Gastroesophageal sphincter (tissue), 4 donors: Measurements from ENCODE around the gene CFAP97. TPM values are rescaled to one million over a fixed set of nuclear protein-coding genes. Genes with fewer than 3 reads are reported as not detected.
A peak's percentile ranks its signal among the peaks of the same experiment; 100 is the strongest.

Experiments used
- ATAC-seq: fragments of 150-250 bp; one replicate; pipeline ENCODE4 v1.9.1; 2016; ENCODE audit warnings: mild to moderate bottlenecking, moderate library complexity
- H3K27ac ChIP-seq, 4 donors: fragments of 200-600 bp; sonication (generic) in 3 of 4; 1 replicate in 3 of 4; 2 replicates in 1 of 4; pipeline ENCODE4 v1.5.1; 2016 to 2019
- H3K27me3 ChIP-seq: fragments of 200-600 bp; sonication (generic); one replicate; pipeline ENCODE4 v1.5.1; 2019
- H3K36me3 ChIP-seq, 2 donors: fragments of 200-600 bp; sonication (generic); one replicate each; pipeline ENCODE4 v1.5.1; 2019; ENCODE audit warnings: control low read depth in 1 of 2
- H3K4me1 ChIP-seq, 3 donors: fragments of 200-600 bp; sonication (generic); 1 replicate in 2 of 3; 2 replicates in 1 of 3; pipeline ENCODE4 v1.5.1; 2016 to 2019; ENCODE audit warnings: control low read depth in 2 of 3
- H3K4me3 ChIP-seq, 2 donors: fragments of 200-600 bp; sonication (generic); one replicate each; pipeline ENCODE4 v1.5.1; 2019; ENCODE audit warnings: mild to moderate bottlenecking in 1 of 2, moderate library complexity in 1 of 2
- H3K9me3 ChIP-seq, 3 donors: fragments of 200-600 bp; sonication (generic); one replicate each; pipeline ENCODE4 v1.5.1; 2017 to 2019; ENCODE audit warnings: control low read depth in 2 of 3
- EP300 ChIP-seq: sonication (generic); formaldehyde crosslinking; IDR thresholded peaks from one replicate; pipeline ENCODE4 v1.6.1; 2017; ENCODE audit warnings: antibody characterized with exemption, mild to moderate bottlenecking
- POLR2A ChIP-seq, 2 donors: fragments of 450-650 bp; IDR thresholded peaks; one replicate each; pipeline ENCODE4 v1.6.1; 2017; ENCODE audit warnings: antibody characterized with exemption in 2 of 2, mild to moderate bottlenecking in 2 of 2, moderate library complexity in 1 of 2
- POLR2AphosphoS5 ChIP-seq: sonication (generic); formaldehyde crosslinking; IDR thresholded peaks from one replicate; pipeline ENCODE4 v1.6.1; 2017; ENCODE audit warnings: antibody characterized with exemption
- WGBS, 2 donors: methylation state at CpG; one replicate each; pipeline ENCODE4 v1.1.5; 2018; ENCODE audit warnings: low coverage in 1 of 2; 5-methylcytosine and 5-hydroxymethylcytosine counted together
- total RNA-seq, 4 donors: library from RNA; depleted of rRNA; stranded (reverse); fragments of >200 nt; gene quantifications; one replicate each; pipeline ENCODE4 v1.1.0, GENCODE V29; 2016
- TF ChIP-seq, protein P1 (sequence below), 4 experiments: fragments of 200-600 bp in 2 of 4; fragments of 450-650 bp in 2 of 4; sonication (generic) in 1 of 4; IDR thresholded peaks; one replicate each; pipeline ENCODE4 v1.5.1; 2017 to 2019; ENCODE audit warnings: antibody characterized with exemption in 4 of 4, mild to moderate bottlenecking in 2 of 4, moderate library complexity in 2 of 4

The CFAP97 gene
- total RNA-seq, 4 donors from 2014 or later = 36.5 to 47.9 (median 42.8) TPM

DNA sequence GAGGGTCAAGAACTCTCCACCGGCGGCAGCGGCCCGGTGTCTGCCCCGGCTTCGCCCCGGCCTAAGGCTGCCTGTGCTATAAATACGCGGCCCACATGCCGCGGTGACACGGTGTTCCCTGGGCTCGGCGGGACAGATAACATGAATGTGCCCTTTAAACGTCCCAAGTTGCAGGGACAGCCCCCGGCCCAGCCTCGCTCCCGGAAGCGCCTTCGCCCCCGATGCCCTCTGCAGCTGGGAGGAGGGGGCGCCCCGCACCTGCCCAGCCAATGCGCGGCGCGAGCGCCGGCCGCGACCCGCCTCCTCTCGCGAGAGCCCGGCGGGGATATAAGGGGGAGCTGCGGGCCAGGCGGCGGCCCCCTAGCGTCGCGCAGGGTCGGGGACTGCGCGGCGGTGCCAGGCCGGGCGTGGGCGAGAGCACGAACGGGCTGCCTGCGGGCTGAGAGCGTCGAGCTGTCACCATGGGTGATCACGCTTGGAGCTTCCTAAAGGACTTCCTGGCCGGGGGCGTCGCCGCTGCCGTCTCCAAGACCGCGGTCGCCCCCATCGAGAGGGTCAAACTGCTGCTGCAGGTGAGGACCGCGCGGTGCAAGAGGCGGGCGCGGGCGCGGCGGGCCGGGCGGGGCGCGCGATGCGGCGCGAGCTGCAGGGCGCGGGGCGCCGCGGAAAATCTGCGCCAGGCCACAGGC is 60.7 kb downstream of the CFAP97 start, which contains the start of gene SLC25A4:
SLC25A4 (plus strand) TSS at position 355 of the 689 bp plus-strand sequence; CDS start at position 462, 107 bp downstream.
- H3K9me3 ChIP-seq = no peaks in the 10 kb centered on the region
- WGBS, 2 donors = 0% methylated on average over 7 of the region's 87 CpGs; no CpG with 5 or more reads in 1 of the 2 donors
- H3K27me3 ChIP-seq = no peaks in the 10 kb centered on the region
- peak within 1 kb of the TSS; percentile 94 to 98 (median 96) for H3K27ac ChIP-seq
- peak within 1 kb of the TSS; percentile 59 to 69 for H3K4me3 ChIP-seq
- TF ChIP-seq POLR2AphosphoS5 = peak; percentile 96
- TF ChIP-seq, protein P1, sequence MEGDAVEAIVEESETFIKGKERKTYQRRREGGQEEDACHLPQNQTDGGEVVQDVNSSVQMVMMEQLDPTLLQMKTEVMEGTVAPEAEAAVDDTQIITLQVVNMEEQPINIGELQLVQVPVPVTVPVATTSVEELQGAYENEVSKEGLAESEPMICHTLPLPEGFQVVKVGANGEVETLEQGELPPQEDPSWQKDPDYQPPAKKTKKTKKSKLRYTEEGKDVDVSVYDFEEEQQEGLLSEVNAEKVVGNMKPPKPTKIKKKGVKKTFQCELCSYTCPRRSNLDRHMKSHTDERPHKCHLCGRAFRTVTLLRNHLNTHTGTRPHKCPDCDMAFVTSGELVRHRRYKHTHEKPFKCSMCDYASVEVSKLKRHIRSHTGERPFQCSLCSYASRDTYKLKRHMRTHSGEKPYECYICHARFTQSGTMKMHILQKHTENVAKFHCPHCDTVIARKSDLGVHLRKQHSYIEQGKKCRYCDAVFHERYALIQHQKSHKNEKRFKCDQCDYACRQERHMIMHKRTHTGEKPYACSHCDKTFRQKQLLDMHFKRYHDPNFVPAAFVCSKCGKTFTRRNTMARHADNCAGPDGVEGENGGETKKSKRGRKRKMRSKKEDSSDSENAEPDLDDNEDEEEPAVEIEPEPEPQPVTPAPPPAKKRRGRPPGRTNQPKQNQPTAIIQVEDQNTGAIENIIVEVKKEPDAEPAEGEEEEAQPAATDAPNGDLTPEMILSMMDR (IDR thresholded peaks at IDR 0.05) = peak; percentile 32 to 86 (median 74)
- peak; percentile 98 for TF ChIP-seq POLR2A (IDR thresholded peaks at IDR 0.05)
- TF ChIP-seq EP300 = no peak
- peaks cover 0 to 17% of the 10 kb centered on the region in 2 donors for H3K36me3 ChIP-seq
- H3K4me1 ChIP-seq = peaks cover 0 to 53% (median 15%) of the 10 kb centered on the region in 3 donors
- peak; percentile 95 for ATAC-seq

DNA sequence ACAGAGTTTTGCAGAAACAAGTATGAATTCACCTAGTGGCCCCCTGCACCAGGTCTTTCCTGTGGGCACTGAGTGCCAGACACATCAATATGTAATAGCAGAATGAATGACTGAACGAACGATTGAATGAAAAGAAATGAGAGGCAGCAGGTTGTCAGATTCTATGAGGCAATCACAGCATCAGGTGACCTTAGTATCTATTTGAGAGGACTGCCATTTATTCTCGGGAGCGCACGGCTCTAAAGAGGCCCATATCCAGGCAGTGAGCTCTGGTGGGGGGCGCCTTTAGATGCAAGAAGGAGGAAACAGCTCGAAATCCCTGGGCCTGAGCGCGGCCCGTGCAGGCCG is 61.3 kb downstream of the CFAP97 start:
- peaks cover 0 to 13% of the 10 kb centered on the region in 2 donors for H3K36me3 ChIP-seq
- peaks cover 0 to 51% (median 15%) of the 10 kb centered on the region in 3 donors for H3K4me1 ChIP-seq
- peak; percentile 23 for ATAC-seq
- H3K27me3 ChIP-seq = no peaks in the 10 kb centered on the region
- TF ChIP-seq, protein P1 (IDR thresholded peaks at IDR 0.05) = no peak
- no peak for TF ChIP-seq POLR2A (IDR thresholded peaks at IDR 0.05)
- no peak for TF ChIP-seq EP300
- no peak for TF ChIP-seq POLR2AphosphoS5
- WGBS, 2 donors = 4 to 7% methylated on average over 4 to 9 of the region's 11 CpGs
- no peaks in the 10 kb centered on the region for H3K9me3 ChIP-seq
- H3K27ac ChIP-seq = peak overlapping the region; percentile 84 to 97 (median 95)
- H3K4me3 ChIP-seq = peak overlapping the region; percentile 59 to 69

DNA sequence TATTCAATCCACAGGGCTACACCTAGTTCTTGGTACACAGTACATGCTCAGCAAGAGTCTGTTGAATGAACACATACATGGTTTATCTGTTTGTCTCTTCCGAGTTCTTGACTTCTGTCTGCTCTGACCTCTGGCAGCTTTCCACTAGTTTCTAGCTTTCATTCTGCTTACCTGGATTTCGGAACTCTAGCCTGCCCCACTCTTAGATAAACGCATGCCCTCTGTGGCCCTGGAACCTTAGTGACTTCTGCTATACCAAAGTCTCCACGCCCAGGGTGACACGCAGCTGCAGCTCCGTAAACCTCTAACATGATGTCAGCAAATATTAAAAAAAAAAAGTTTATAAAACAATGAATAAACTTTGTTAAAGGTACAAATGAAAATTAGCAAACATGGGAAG is 62.0 kb downstream of the CFAP97 start:
- H3K4me3 ChIP-seq = no peak overlapping the region
- H3K36me3 ChIP-seq = peaks cover 0 to 10% of the 10 kb centered on the region in 2 donors
- ATAC-seq = no peak
- WGBS, 2 donors = 97 to 100% methylated on average over 1 to 5 of the region's 6 CpGs
- peaks cover 0 to 44% (median 15%) of the 10 kb centered on the region in 3 donors for H3K4me1 ChIP-seq
- H3K27ac ChIP-seq = peak overlapping the region; percentile 84 to 97 (median 95)
- no peaks in the 10 kb centered on the region for H3K27me3 ChIP-seq
- H3K9me3 ChIP-seq = no peaks in the 10 kb centered on the region
- TF ChIP-seq POLR2A (IDR thresholded peaks at IDR 0.05) = no peak
- TF ChIP-seq POLR2AphosphoS5 = no peak
- no peak for TF ChIP-seq EP300
- TF ChIP-seq, protein P1 (IDR thresholded peaks at IDR 0.05) = no peak

DNA sequence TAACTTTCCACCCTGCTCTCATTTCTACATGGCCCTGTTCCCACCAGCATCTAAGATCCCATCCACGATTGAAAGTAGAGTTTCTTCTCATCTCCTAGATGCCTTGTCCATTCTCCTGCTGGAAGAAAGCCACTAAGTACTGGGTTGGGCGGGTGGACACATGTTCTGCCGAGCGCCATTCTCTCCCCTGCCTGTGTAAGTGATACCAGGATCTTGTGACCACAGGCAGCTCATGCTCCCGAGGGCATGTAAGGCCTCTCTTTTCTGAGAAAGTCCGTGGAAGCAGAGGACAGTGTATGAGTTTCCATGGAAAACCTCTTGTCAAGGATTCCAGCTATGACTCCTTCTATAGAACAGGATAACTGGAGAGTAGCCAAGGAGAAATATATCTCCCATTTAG is 64.1 kb downstream of the CFAP97 start:
- no peaks in the 10 kb centered on the region for H3K27me3 ChIP-seq
- ATAC-seq = no peak
- 74 to 86% methylated on average over 3 to 6 of the region's 6 CpGs for WGBS, 2 donors
- no peaks in the 10 kb centered on the region for H3K9me3 ChIP-seq
- no peak overlapping the region for H3K27ac ChIP-seq
- peaks cover 0 to 23% (median 7%) of the 10 kb centered on the region in 3 donors for H3K4me1 ChIP-seq
- no peaks in the 10 kb centered on the region for H3K36me3 ChIP-seq
- TF ChIP-seq POLR2A (IDR thresholded peaks at IDR 0.05) (no peak), EP300 (no peak), POLR2AphosphoS5 (no peak)
- TF ChIP-seq, protein P1 (IDR thresholded peaks at IDR 0.05) = no peak
- no peak overlapping the region for H3K4me3 ChIP-seq

DNA sequence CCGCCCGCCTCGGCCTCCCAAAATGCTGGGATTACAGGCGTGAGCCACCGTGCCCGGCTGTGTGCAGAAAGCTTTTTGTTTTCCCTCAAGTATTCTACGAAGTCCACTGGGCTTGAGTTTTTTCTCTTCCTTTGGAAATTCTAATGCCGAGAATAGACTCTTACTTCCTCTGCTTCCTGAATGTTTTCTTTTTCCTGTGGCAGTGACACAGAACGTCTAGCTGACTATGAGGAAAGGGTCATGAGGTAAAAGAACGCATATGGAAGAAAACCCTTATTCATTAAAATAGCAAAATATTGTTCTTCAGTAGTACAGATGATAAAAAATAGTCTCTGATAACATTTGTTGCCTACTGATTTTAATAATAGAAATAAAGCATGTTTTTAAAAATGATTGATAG is 65.6 kb downstream of the CFAP97 start:
- Histone ChIP-seq H3K4me3 (no peak overlapping the region), H3K4me1 (peaks cover 0 to 12% (median 4%) of the 10 kb centered on the region in 3 donors), H3K27me3 (no peaks in the 10 kb centered on the region), H3K36me3 (no peaks in the 10 kb centered on the region), H3K9me3 (no peaks in the 10 kb centered on the region), H3K27ac (no peak overlapping the region)
- TF ChIP-seq POLR2A (IDR thresholded peaks at IDR 0.05) (no peak), EP300 (no peak), POLR2AphosphoS5 (no peak)
- TF ChIP-seq, protein P1 (IDR thresholded peaks at IDR 0.05) = no peak
- WGBS, 2 donors = 53% methylated on average over 10 of the region's 10 CpGs; no CpG with 5 or more reads in 1 of the 2 donors
- no peak for ATAC-seq
